ENCODE results near the gene PCYT2. TPM values are rescaled to one million over a fixed set of nuclear protein-coding genes. Genes with fewer than 3 reads are reported as not detected.

Gene PCYT2
- total and polyA plus RNA-seq, 10 of the 15 experiments (the other 5 are each of a cell fraction or from before 2014, with no cell fraction given), result 0.63 to 72.0 (median 45.0) TPM

DNA sequence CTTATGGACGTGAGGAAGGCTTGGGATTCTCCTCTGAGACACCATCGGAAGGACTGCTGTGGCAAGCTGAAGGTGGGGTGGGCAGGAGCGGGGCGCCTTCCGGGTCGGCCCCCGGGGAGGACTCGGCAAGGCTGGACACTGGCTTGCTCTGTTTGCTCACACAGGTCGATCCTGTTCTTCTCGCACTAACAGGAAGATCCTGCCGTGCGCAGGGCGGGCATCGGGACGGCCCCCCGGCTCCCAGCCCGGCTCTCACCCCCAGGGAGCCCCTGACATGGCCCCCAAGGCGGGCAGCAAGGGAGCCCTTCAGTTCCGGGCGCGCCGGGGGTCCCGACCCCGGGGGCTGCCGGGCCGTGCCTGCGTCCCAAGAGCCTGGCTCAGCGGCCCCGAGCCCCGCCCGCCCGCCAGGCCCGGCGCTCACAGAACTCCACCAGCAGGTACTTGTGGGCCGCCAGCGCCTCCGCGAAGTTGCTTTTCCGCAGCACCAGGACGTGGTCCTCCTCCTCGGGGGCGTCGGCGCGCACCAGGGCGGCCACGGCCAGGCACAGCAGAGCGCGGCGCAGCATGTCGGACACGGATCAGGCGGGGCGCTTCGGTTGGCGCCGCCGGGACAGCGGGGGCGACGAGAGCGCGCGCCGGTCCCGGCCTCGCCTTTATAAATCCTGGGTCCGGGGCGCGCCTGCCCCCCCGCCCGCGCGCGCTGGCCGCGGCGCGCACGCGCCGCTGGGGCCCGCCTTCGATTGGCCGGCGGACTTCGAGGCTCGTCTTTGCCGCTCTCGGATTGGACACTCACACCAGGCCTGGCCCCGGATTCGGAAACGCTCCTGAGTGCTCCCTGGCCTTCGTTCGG lies 51.1 kb downstream of the PCYT2 start, which contains the start of gene P4HB (continued):
- TF ChIP-seq, protein P1, sequence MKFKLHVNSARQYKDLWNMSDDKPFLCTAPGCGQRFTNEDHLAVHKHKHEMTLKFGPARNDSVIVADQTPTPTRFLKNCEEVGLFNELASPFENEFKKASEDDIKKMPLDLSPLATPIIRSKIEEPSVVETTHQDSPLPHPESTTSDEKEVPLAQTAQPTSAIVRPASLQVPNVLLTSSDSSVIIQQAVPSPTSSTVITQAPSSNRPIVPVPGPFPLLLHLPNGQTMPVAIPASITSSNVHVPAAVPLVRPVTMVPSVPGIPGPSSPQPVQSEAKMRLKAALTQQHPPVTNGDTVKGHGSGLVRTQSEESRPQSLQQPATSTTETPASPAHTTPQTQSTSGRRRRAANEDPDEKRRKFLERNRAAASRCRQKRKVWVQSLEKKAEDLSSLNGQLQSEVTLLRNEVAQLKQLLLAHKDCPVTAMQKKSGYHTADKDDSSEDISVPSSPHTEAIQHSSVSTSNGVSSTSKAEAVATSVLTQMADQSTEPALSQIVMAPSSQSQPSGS (IDR thresholded peaks at IDR 0.05; ENCODE audit: low read length), result no peak
- TF ChIP-seq CHD4 (IDR thresholded peaks at IDR 0.05), result no peak
- TF ChIP-seq JUNB (IDR thresholded peaks at IDR 0.05), result no peak
- TF ChIP-seq, protein P2, sequence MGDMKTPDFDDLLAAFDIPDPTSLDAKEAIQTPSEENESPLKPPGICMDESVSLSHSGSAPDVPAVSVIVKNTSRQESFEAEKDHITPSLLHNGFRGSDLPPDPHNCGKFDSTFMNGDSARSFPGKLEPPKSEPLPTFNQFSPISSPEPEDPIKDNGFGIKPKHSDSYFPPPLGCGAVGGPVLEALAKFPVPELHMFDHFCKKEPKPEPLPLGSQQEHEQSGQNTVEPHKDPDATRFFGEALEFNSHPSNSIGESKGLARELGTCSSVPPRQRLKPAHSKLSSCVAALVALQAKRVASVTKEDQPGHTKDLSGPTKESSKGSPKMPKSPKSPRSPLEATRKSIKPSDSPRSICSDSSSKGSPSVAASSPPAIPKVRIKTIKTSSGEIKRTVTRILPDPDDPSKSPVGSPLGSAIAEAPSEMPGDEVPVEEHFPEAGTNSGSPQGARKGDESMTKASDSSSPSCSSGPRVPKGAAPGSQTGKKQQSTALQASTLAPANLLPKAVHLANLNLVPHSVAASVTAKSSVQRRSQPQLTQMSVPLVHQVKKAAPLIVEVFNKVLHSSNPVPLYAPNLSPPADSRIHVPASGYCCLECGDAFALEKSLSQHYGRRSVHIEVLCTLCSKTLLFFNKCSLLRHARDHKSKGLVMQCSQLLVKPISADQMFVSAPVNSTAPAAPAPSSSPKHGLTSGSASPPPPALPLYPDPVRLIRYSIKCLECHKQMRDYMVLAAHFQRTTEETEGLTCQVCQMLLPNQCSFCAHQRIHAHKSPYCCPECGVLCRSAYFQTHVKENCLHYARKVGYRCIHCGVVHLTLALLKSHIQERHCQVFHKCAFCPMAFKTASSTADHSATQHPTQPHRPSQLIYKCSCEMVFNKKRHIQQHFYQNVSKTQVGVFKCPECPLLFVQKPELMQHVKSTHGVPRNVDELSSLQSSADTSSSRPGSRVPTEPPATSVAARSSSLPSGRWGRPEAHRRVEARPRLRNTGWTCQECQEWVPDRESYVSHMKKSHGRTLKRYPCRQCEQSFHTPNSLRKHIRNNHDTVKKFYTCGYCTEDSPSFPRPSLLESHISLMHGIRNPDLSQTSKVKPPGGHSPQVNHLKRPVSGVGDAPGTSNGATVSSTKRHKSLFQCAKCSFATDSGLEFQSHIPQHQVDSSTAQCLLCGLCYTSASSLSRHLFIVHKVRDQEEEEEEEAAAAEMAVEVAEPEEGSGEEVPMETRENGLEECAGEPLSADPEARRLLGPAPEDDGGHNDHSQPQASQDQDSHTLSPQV (IDR thresholded peaks at IDR 0.05), result no peak

Measured in GM12878 (cell line).